ENCODE results near the gene HBA1.
"Not testable (repeated sequence)": the region's sequence is repeated elsewhere in the genome, so short reads cannot be mapped to it uniquely, and the experiment has no call there.

HBA1 gene

GRCh38 chr16:211631-212180 lies 35.2 kb downstream of the HBA1 start:
- DNase-seq = not testable (repeated sequence)

GRCh38 chr16:212999-213398 lies 36.5 kb downstream of the HBA1 start:
- no peak for DNase-seq

GRCh38 chr16:220021-220420 lies 43.5 kb downstream of the HBA1 start:
- no peak for DNase-seq
